CD4-positive, alpha-beta T cell treated with Interleukin-15 for 1 hour (primary cell): Measurements from ENCODE around the gene IQGAP3.

ENCODE experiments used
- DNase-seq: peaks from one replicate; pipeline ENCODE4 v3.0.0-alpha.2; 2020

Gene IQGAP3

GRCh38 chr1:156477526-156478249 is 94.7 kb downstream of the IQGAP3 start:
- DNase-seq: no peak

GRCh38 chr1:156476501-156477298 is 95.7 kb downstream of the IQGAP3 start:
- DNase-seq: no peak

GRCh38 chr1:156475568-156476500 is 96.5 kb downstream of the IQGAP3 start:
- DNase-seq: no peak
